HAP-1 (cell line): ENCODE results near the gene C19orf67.

ENCODE experiments used
- DNase-seq, 2 experiments: peaks; one replicate each; pipeline ENCODE4 v3.0.0-alpha.2; 2016 to 2020; ENCODE audit warnings: low spot score in 2 of 2
- H3K27me3 ChIP-seq: fragments of 250-450 bp; sonication (Bioruptor Pico); 2 replicates; pipeline ENCODE4 v1.5.1; 2020; ENCODE audit warnings: low read depth, mild to moderate bottlenecking, moderate library complexity
- H3K36me3 ChIP-seq: fragments of 250-450 bp; sonication (Bioruptor Pico); replicated peaks from 2 replicates; pipeline ENCODE4 v1.5.1; 2020; ENCODE audit warnings: mild to moderate bottlenecking
- H3K4me1 ChIP-seq: fragments of 250-450 bp; sonication (Bioruptor Pico); 2 replicates; pipeline ENCODE4 v1.5.1; 2020; ENCODE audit warnings: mild to moderate bottlenecking
- H3K4me3 ChIP-seq: fragments of 250-450 bp; sonication (Bioruptor Pico); 2 replicates; pipeline ENCODE4 v1.5.1; 2020; ENCODE audit warnings: mild to moderate bottlenecking, moderate library complexity
- H3K9me3 ChIP-seq: fragments of 250-450 bp; sonication (Bioruptor Pico); 2 replicates; pipeline ENCODE4 v1.5.1; 2020; ENCODE audit warnings: mild to moderate bottlenecking, moderate library complexity
- in situ Hi-C: fragments of 300-500 bp; cut with MboI; formaldehyde crosslinking; loops from 3 replicates; pipeline ENCODE4 v1.14.3; 2020; ENCODE audit warnings: low sequenced_read_pairs, inconsistent platforms, mixed read lengths

The C19orf67 gene

DNA sequence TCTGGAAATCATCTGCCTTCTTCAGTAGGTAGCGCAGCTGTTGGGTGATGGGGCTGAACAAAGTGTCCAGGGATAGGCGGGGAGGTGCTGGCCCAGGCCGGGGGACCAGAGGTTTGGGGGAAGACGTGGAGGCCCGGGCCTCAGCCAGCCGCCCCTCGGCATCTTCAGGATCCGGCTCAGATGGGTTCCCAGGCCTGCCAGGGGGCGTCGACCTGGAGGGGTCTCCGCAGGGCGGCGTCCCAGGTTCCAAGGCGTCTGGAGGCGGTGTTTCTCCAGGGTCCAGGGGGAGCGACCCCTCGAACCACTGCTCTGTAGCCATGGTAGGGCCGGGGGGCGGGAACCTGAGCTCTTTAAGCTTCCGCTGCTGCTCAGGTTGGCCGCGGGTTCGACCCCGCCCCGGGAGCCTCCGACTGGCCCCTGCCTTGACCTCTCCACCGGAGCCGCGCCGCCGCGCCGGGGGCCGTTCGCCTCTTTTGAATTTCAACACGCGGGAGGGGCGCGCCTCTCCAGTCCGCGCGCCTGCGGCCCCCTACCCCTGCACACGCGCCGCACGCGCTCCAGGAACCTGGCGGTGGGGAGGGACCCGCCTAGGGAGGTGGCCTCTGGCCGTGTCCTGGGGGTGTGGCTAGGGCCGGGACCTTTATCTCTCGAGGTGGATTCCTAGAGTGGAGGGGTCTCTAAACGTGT, at the start of gene C19orf67:
C19orf67 (minus strand) TSS at position 475 of the 687 bp plus-strand sequence; CDS start at position 319, 156 bp downstream.
- H3K27me3 ChIP-seq = no peaks in the 10 kb centered on the region
- no peak for DNase-seq
- H3K36me3 ChIP-seq = peaks cover 13% of the 10 kb centered on the region
- peaks cover 1% of the 10 kb centered on the region for H3K4me1 ChIP-seq
- in situ Hi-C loops = no loop called here
- H3K4me3 ChIP-seq = no peak within 1 kb of the TSS
- H3K9me3 ChIP-seq = no peaks in the 10 kb centered on the region

DNA sequence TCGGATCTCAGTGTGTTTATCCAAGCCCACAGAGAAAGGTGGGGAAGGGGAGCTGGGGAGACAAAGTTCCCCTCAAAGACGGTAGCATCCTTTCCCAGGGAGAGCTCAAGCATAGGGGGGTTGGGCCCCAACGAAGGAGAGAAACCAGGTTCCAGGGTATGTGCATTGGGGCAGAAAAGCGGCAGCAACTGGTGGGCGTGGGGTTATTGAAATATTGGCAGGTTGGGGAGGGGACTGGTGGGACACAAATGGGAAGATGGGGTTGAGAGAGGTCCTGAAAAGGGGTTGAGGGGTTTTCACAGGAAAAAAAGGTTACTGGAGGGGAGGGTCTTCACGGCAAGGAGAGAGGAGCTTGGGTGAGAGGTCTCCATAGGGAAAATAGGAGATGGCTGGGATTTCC, 49.8 kb upstream of the C19orf67 start:
- Histone ChIP-seq H3K27me3 (no peaks in the 10 kb centered on the region), H3K36me3 (peaks cover 17% of the 10 kb centered on the region), H3K9me3 (no peaks in the 10 kb centered on the region), H3K4me1 (peaks cover 26% of the 10 kb centered on the region), H3K4me3 (peak overlapping the region; percentile 75)
- DNase-seq = no peak
- in situ Hi-C loops = no loop called here

DNA sequence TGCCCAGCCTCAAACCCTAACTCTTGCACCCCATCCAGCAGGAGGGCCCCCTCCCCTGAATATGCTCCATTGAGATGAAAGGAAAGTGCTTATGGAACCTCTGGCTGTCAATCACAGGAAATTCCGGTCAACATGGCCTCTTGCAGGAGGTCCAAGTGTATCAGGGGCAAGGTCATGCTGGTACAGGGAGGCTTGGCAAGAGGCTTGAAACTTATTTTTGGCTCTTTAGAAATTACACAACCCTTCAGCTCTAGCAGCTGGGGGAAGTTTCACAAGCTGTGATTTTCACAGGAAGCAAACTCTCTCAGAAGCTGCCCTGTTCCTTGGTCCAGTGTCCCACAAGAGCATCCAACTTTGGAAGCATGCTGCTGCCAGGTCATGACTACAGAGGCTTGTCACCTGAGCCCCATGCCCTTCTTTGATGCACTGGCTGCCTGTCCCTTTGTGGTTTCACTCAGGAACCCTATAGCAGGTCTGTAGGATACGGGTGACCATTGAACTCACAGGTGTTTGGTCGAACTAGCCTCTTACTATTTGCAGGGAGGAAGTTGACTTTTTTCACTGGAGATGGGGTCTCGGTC, 42.4 kb upstream of the C19orf67 start:
- H3K27me3 ChIP-seq = no peaks in the 10 kb centered on the region
- H3K4me3 ChIP-seq = no peak overlapping the region
- in situ Hi-C loops = no loop called here
- H3K9me3 ChIP-seq = no peaks in the 10 kb centered on the region
- DNase-seq = no peak
- no peaks in the 10 kb centered on the region for H3K4me1 ChIP-seq
- H3K36me3 ChIP-seq = peaks cover 43% of the 10 kb centered on the region

DNA sequence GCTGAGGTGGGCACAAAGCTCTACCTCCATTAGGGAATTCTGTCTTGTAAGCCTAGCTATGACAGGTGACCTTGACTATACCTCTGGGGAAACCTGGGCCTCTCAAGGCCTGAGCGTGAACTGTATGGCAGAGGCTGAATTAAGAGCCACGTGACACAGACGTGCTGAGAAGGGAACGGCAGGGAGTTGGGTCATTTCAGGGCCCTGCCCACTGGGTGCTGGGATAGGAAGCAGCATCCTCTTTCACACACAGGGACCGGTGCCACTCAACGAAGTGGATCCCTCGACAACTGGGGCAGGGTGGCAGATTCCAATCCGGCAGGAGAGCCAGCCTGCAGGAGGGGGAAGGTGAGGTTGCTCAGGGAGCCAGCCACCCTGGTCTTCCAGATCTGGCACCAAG, 41.6 kb upstream of the C19orf67 start:
- Histone ChIP-seq H3K36me3 (peaks cover 38% of the 10 kb centered on the region), H3K27me3 (no peaks in the 10 kb centered on the region), H3K4me3 (no peak overlapping the region), H3K9me3 (no peaks in the 10 kb centered on the region), H3K4me1 (no peaks in the 10 kb centered on the region)
- DNase-seq = no peak
- in situ Hi-C loops = no loop called here

DNA sequence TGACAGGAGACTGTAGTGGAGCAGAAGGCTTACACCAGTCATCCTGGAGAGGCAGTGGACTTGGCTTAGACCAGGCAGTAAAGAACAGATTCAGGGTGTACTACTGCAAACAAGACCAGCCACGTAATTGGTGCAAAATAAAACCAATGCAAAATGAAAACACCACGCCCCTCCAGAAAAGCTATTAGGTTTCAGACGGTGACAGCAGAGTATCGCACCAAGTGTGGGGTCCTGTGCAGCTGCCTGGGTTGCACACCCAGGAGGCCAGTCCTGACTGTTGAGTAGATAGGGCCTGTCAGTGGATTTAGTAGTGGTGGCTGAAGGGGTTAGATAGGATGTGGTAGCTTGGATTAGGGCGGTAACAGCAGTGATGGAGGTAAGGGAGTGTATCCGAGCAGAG, 37.3 kb upstream of the C19orf67 start:
- Histone ChIP-seq H3K36me3 (peaks cover 48% of the 10 kb centered on the region), H3K9me3 (no peaks in the 10 kb centered on the region), H3K4me1 (peaks cover 5% of the 10 kb centered on the region; the same call in 1 of the 2 replicates), H3K27me3 (no peaks in the 10 kb centered on the region), H3K4me3 (no peak overlapping the region)
- DNase-seq = no peak
- in situ Hi-C loops = no loop called here

DNA sequence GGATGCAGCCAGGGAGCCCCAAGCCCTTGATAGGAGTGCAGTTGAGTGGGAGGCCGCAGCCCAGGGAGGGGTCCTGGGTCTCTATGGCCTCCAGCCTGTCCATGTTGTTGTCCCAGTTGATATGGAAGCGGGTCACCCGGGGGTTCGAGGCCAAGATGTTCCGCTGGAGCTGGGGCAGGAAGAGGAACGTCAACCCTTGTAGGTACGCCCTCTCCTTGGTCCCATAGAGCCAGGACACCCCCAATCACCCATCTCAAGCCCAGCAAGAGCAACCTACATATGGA, 34.9 kb upstream of the C19orf67 start:
- peaks cover 40% of the 10 kb centered on the region for H3K36me3 ChIP-seq
- H3K4me3 ChIP-seq = no peak overlapping the region
- no peak for DNase-seq
- no peaks in the 10 kb centered on the region for H3K9me3 ChIP-seq
- no peaks in the 10 kb centered on the region for H3K27me3 ChIP-seq
- in situ Hi-C loops = no loop called here
- peaks cover 12% of the 10 kb centered on the region for H3K4me1 ChIP-seq

DNA sequence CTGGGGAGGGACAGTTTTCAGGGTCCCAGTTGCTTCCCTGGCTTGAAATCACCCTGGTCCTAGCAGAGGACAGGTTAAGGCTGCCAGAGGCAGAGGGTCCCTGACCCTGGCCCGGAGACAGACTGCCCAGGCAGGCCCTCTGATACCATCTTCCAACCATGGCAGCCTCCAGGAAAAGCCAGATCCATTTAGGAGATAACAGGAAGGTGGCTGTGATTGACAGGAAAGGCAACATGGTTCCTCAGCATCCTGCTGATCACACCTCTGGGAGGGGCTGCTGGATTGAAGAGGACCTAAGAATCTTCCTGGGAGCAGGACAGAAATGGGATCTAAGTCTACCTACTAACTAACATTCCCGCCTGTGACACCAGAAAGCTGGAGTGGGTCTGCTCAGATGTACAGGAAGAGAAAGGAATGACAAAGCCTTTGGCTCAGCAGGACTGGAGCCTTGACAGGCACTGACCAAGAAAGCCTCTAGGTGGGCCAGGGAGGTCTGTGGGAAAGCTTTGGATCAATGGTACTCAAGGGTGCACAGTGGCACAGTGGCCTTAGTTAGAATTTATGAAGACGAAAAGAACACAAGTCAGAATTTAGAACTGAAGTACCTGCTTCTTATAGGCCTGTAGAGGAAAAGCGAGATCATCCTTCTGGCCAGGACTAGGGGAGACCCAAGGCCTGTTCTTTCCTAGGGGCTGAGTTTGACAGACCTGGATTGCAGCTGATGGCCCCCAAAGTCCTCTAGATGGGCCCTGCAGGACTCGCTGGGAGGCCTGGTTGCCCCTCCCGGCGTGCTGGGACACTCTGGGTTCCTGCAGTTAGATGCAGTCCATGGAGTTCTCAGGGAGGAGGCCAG, 34.3 kb upstream of the C19orf67 start:
- Histone ChIP-seq H3K27me3 (no peaks in the 10 kb centered on the region), H3K4me1 (peaks cover 12% of the 10 kb centered on the region), H3K9me3 (no peaks in the 10 kb centered on the region), H3K4me3 (no peak overlapping the region), H3K36me3 (peaks cover 34% of the 10 kb centered on the region)
- DNase-seq = no peak
- in situ Hi-C loops = no loop called here

DNA sequence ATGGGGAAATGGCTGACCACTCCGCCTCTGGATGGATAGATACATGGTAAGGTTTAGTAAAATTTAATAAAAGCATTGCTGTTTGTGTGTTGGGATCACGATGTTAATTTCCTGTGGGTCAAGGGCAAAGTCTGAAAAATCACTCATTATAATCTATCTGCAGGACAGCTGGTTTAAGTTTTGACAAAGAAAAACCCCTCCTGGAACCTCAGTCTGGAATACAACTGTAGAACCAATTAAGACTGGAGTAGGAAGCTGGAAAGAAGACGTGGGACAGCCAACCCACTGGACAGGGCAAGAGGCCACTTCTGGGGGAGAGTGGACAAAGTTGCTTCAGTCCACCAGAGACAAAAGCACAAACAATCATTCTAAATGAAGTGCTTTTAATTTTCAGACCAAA, 33.6 kb upstream of the C19orf67 start:
- Histone ChIP-seq H3K27me3 (no peaks in the 10 kb centered on the region), H3K9me3 (no peaks in the 10 kb centered on the region), H3K4me1 (peaks cover 12% of the 10 kb centered on the region), H3K4me3 (no peak overlapping the region), H3K36me3 (peaks cover 27% of the 10 kb centered on the region)
- in situ Hi-C loops = no loop called here
- no peak for DNase-seq

DNA sequence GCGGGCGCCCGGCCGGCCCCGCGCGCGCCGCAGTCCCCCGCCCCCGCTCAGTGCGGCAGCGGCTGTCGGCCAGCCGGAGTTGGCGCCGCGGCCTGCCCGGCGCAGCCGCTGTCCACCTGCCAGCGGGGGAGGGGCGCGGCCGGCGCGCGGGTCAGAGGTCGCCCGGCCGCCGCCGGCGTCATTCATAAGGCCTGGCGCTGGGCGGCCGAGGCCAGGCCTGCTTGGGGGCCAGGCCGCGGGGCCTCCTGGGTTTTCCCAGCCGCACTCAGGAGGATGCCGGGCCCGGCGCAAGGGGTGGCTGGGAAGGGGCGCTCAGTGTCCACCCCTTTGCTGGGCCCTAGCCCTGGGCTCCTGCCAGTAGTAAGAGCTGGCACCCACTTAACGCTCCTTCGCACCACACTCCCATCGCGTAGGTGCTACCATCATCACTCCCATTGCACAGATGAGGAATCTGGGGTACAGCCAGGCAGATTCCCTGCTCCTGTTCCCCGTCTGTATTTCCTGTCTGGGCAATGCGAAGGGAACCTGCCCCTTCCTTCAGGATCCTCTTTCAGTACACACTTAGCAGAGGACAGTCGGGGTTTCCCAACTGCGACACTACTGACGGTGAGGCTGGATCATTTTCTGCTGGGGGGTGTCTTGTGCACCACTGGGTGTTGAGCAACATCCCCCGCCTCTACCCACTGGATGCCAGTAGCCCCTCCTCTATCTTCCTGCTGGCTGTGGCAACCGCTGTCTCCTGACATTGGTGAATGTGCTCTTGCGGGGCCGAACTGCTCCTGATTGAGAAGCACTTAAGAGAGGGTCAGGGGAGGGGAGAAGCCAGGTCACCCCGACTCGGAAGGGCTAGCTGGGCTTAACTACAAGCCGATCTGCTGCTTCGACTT, 32.8 kb upstream of the C19orf67 start:
- DNase-seq = no peak
- Histone ChIP-seq H3K4me3 (peak overlapping the region; percentile 32), H3K36me3 (peaks cover 23% of the 10 kb centered on the region), H3K9me3 (no peaks in the 10 kb centered on the region), H3K27me3 (no peaks in the 10 kb centered on the region), H3K4me1 (peaks cover 12% of the 10 kb centered on the region)
- in situ Hi-C loops = no loop called here

DNA sequence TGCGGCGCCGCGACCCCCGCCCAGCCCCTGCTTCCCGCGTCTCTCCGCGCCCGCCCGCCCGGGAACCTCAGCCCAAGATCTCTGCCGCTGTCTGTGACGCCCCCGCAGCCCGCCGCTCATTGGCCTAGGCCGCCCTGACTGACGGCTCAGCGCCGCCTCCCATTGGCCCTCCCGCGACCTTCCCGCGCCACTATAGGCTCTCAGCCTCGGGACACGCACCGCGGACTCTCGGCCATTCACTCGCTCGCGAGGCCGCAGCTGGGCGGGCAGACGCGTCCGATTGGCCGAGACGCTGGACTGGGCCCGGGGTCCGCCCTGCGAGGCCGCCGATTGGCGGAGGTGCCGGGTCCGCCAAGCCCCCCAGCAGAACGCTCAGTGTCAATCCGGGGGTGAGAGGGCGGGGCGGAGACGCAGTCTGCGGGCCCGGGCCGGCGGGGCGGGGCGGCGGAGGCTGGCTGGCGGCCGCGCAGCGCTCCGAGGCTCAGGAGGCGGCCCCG, 32.1 kb upstream of the C19orf67 start, which contains the start of gene PRKACA:
PRKACA (minus strand) TSS at position 95 of the 497 bp plus-strand sequence. CDS start 215 bp downstream, outside the sequence.
- Histone ChIP-seq H3K36me3 (peaks cover 20% of the 10 kb centered on the region), H3K9me3 (no peaks in the 10 kb centered on the region), H3K4me1 (peaks cover 12% of the 10 kb centered on the region), H3K27me3 (no peaks in the 10 kb centered on the region), H3K4me3 (peak within 1 kb of the TSS; percentile 74)
- in situ Hi-C loops = no loop called here
- peak; percentile 97 to 98 for DNase-seq

DNA sequence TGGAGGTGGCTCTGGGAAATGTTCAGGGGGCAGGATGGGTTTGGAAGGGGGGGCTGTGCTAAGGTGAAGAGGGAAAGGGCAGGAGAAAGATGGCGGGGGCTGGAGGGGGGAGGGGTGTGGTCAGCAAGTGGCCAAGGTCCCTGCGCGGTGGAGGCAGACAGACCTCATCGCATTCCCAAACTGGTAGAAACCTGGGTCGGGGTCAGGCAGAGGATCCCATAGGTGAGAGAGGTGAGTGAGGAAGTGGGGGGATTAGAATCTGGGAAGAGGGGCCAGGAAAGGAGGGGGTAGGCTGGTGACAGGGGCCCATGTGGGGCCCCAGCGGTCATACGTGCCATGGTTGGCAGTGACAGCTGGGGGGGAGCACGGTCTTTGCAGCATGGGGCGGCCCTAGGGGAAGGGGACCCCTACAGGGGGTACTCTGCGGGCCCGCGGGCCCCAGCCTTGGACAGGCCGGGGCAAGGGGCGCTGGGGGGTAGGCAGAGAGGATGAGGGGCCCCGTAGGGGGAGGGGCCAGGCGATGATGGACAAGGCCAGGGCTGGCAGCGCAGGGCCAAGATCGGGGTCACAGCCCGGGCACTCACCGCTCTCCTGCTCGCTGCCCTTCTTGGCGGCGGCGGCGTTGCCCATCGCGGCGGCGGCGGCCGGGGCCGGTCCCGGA, 31.5 kb upstream of the C19orf67 start:
- peaks cover 19% of the 10 kb centered on the region for H3K36me3 ChIP-seq
- DNase-seq = peak in 1 of 2 experiments; percentile 32
- H3K9me3 ChIP-seq = no peaks in the 10 kb centered on the region
- in situ Hi-C loops = no loop called here
- H3K4me3 ChIP-seq = peak overlapping the region; percentile 74
- peaks cover 12% of the 10 kb centered on the region for H3K4me1 ChIP-seq
- H3K27me3 ChIP-seq = no peaks in the 10 kb centered on the region

DNA sequence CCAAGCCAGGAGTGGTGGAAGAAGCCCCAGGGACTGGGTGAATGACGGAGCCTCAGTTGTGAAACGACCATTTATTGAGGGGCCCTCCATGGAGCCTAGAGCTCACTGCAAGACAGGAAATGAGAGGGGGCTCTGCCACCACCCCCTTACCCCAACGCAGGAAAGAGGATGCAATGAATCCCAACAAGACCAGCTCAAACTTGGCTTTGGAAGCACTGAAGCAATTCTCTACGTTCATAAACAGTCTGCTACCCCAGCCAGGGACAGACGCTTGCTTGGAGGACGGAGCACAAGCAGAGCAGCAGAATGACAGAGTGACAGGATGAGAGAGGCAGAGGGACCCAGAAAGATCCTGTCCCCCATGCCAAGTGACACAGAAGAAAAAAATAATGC, 30.9 kb upstream of the C19orf67 start:
- peaks cover 19% of the 10 kb centered on the region for H3K36me3 ChIP-seq
- H3K4me1 ChIP-seq = peaks cover 12% of the 10 kb centered on the region
- in situ Hi-C loops = no loop called here
- DNase-seq = no peak
- H3K27me3 ChIP-seq = no peaks in the 10 kb centered on the region
- H3K9me3 ChIP-seq = no peaks in the 10 kb centered on the region
- peak overlapping the region; percentile 74 for H3K4me3 ChIP-seq

DNA sequence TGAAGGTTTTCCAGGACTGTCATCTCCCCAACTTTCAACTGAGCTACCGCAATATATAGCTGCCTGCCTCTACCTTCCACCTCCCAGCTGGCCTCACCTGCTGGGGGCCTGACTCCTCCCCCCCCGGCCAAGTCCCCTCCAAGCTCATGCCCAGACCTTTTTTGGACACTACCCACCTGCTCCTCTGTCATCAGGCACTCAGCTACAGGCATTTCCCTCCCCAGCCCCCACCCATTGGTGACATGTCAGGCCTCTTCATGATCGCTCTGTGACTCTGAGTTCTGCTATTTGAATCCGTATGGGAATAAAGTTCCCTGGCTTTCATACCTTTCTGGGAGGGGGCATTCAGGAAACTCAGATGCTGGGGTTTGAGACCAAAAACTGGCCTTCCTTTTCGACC, 30.2 kb upstream of the C19orf67 start:
- H3K4me1 ChIP-seq = peaks cover 12% of the 10 kb centered on the region
- no peaks in the 10 kb centered on the region for H3K27me3 ChIP-seq
- DNase-seq = no peak
- H3K9me3 ChIP-seq = no peaks in the 10 kb centered on the region
- H3K36me3 ChIP-seq = peaks cover 15% of the 10 kb centered on the region
- in situ Hi-C loops = no loop called here
- H3K4me3 ChIP-seq = no peak overlapping the region
